Cortex of kidney (tissue), 1 donor: ENCODE data around the gene IQSEC1.

Experiments used
- DNase-seq: peaks from one replicate; lab custom pipeline; 2025; lab: John Stamatoyannopoulos, UW

Gene IQSEC1

DNA sequence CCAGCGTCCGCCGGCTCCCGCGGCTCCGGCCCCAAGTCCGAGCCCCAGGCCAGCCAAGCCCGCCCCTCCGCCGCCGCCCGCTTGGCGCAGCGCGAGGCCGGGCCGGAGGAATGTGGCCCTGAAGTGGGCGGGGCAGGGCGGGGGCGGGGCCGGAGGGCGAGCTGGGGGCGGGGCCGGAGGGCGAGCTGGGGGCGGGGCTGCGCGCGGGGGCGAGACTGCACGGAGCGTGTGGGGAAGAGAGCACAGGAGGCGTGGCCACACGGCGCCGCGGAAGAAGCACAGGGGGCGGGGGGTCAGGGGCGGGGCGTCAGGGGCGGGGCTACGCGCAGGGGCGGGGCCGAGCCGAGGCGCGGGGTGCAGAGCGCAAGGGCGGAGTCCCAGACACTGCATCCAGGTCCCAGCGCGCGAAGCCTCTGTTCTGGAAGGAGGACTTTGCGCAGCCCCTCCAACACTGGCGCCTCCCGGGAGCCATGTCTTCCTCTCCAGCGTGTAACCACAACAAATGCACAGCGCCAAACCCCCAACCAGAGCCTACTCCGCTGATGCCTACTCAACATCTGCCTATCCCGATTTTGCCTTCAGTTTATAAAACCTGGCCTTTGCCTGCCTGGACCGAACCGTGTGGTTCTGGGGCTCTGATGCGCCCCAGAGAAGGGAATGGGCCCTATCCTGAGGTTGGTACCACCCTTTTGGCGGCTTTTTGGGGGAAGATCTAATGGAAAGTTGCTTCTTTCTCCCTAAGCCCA is 105.5 kb downstream of the IQSEC1 start:
- DNase-seq, result no peak

DNA sequence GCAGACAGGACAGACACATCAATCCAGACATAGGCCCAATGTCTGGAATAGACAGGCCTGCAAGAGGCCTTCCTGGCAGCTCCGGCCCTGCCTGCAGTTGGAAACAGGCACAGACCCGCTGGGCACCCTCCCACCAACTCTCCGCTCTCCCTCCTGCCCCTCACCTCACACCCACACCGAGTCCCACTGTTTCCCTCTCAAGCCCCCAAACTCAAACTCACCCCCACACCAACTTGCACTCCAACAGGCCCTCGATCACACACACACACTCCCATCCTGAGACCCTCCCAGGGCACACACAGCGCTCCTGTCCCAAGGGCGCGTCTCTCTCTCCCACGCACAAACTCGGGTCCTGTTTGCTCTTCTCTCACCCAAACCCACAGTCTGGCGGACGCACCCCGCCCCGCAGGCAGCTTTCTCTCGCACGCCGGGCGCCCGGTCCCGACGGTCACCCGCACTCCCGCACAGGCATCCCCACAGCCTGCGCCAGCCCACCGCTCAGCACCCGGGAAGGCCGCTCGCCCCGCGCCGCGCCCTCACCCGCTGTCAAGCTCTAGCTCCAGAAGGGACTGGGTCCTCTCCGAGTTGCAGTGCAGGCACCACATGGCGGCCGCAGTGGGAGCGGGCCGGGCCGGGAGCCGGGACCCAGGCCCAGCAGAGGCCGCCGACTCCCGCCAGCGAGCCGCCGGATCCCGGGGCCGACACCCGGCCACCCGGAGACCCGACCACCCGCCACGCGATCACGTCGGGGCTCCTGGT is 106.2 kb downstream of the IQSEC1 start:
- no peak for DNase-seq

DNA sequence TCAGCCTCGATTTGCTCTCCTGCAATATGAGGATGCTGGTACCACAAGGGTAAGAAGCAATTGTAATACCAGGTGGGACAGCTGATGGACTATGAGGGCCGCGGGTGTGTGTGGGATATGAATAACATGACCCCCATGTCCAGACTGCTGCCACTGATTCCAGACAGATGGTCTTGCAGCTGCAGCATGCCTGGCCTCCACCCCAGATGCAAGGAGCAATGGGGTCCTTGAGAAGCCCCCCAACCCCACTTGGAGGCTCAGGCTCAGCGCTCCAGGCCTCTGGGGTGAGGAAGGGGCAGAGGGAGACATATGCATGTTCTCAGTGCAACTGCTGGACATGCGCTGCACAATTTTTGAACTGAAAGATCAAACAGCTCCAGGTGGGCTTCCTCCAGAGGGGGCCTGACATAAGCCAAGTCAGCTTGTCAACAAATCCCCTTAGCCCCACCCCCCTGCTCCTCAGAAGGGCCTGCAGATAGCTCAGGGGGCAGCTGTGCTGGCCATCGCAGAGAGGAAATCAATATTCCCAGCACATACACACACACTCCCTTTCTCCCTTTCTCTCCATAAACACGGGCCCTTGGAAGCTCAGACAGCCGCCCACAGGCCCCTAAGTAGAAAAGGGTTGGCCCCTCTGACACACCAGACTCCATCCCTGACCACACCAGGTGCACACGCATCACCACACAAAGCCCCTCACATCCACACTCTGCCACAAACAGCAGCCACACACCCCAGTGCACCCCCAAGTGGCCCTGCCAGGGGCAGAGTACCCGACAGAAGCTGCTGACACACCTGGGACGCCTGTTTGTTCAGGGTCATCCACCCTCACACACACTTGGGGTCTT is 107.0 kb downstream of the IQSEC1 start:
- DNase-seq, result no peak

DNA sequence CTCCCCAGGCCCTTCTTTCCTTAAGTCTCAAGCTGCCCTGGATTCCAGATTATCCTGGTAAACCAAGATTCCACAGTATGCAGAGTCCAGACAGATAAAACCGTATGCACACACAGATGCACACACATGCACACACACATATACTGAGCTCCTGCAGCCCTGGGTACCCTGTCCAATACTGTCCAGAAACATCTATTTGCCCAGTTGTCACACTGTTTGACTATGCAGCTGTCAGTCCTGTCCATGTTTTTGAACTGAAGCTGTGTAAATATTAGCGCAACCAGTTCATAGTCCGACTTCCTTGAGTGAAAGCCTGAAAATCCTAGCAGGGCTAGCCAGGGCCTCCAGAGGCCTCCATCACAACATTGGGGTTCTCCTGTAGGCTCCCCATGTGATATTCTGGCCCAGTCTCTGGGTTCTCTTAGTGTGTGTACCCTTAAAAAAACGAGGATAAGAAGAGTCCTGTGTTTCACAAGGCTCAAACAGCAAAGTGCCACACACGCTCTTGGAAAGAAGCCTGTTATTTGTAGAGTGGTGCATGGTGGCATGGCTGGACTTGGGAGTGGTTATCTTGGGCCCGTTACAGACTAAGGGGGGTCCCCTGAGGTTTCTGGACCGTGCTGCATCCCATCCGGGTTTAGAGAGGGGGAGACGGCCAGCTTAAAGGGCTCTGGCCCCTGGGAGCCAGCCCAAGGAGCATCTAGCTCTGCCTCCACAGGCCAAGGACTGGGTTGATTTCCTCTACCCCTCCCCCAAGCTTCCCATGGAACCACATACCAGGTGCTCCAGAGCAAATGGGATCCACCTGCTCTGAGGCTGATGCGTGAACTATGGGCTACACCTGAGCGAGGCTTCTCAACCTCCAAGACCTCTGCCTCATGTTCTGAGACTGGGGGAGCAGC is 108.3 kb downstream of the IQSEC1 start:
- no peak for DNase-seq

DNA sequence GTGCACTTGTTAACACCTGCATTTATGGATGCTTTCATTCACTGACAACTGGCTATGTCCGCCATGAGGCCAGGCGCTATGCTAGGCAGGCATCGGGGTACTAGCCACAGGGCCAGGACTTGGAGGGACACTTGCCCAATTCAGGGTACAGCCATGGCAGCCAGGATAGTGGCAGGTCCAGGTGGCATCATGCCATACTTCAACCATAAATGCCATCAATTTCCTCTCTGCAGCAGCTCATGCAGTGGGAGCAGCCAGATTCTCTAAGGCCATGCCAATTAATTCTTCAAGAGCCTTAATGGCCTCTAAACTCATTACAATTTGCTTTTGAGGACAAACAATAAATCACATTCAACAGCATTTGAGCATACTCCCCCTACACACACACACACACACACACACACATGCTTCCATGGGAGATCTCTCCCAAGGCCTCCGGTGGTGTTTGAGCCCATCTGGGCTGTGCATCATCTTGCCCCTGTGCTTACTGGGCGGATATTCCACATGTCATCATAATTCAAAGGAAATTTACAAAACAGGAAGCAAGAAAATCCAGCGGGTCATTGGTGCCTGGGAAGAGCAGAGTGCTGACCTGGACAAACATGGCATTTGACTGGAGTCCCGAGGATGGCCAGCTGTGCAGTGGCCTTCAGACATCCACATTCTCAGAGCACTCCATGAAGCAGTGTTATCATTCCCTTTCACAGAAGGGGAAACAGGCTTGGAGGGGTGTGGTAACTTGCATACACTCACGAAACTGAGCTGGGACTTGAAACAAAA is 109.1 kb downstream of the IQSEC1 start:
- DNase-seq, result no peak

DNA sequence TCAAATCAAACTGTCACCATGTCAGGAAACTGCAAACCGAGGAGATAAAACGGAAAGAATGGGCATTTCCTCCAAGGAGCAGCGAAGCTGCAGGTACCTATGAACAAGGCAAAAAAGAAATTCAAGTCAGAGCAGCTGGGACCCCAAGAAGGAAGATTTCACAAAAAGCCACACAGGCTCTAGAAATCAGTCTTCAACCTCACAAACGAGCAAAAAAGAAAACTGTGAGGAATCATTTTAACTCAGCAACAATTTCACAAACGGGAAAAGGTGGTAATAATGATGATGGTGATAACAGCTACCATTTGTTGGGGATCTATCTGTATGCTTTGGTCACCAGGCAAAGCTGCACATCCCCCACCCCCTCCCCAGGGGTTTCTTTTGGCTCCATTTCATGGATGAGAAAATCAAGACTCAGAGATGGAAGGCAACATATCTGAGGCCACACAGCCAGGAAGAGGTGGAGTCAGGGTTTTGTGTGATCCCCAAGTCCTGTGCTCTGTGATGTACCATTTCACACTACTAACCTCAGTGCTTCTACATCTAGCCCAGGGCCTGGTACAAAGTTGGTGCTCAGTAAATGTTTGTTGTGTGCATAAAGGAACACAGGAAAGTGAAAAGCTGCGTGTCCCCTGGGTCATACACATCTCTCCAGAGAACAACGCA is 109.9 kb downstream of the IQSEC1 start:
- DNase-seq, result no peak

DNA sequence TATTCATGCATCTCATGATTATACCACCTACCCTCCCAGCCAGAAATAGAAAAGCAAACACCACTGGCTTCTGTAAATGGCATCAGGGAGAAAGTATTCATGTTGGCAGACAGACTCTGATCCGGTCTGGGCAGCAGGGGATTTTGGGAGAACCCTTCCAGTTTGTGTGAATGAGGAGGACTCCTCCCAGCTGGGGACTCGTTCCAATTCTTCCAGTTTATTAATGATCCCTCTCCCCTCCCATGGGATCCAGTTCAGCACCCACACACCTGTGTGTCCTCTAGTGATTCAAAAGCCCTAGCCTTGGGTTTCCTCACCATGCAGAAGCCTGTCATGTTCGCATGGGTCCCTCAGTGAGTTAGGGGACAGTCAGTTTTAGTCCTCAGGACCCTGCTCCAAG is 110.9 kb downstream of the IQSEC1 start:
- no peak for DNase-seq

DNA sequence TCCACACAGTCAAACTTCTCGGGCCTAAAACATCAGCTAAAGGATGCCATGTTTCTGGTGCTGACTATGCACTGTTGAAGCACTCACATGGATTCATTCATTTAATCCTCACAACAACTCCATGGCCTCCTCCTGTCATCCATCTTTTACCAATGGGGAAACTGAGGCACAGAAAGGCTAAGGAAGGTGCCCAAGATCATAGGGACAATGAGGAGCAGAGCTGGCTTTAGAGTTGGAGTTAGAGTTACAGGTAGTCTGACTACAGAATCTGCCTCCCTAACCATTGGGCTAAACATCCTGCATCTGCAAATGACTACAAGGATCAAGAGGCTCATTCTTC is 111.6 kb downstream of the IQSEC1 start:
- no peak for DNase-seq

DNA sequence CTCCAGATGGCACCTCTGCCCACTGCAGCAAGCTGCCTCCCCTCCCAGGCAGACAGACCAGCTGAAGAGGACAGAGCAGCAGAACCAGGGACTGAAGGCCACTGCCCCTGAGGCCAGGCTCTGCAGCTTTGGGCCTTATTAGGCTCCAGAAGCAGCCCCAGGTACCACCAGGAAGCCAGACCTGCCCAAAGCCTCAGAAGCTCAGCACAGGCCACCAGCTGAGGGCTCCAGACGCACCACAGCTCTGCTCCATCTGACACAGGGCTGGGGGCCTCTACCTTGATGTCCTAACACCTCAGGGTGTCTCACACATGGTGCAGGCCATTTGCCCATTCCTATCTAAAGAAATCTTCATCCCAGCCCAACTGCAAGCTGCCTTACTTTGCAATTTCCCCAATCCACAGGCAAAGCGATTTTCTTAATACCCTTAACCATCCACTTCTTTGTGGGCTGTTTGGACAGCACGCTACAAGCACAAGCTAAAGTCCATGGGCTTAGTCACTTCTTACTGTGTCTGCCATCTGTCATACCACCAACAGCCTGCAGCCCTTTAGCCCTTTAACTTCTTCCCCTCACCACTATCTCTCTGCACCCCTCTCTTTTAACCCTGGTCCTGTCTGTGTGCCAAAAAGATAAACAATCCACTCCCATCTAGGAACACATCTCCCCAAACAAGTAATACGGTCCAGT is 112.1 kb downstream of the IQSEC1 start:
- DNase-seq, result no peak

DNA sequence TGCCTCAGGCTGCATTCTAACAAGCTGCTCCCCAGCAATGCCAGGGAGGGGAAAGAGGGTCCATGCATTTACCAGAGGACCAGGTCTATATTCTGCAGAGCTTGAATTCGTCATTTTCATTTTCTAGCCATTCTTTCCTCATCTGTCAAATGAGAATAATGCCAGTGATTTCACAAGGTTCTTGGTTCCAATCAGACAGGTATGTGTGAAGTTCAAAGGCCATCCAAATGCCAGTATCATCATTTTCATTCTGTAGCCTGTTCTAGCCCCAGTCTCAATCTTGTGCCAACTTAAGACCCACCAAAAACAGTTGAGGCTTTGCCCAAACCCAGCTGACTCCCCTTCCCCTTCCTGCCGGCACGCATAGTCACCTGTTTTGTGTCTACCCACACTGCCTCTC is 112.7 kb downstream of the IQSEC1 start:
- DNase-seq, result no peak

DNA sequence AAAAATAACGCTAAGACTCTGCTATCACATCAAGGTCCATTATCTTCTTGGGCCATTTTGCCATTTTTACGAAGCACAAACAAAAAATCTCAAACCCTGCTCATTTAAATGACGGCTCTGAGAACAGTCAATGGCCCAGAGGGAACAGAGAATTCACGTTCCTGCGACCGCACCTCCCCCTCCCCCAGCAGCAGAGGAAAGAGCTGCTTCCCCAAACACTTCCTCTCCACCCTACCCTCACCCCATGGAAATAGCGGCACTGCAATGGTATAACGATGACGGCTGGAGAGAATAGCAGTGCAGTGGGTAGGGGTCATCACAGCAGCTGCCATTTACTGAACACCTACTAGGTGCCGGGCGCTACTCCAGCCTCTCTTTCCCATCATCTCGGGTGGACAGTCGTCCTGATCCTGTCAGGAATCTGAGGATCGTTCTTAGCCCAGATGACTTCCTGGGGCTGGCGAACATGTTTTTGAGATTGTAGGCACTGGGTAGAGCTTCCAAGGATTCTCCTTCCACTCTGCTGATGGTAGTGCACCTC is 113.3 kb downstream of the IQSEC1 start:
- no peak for DNase-seq

DNA sequence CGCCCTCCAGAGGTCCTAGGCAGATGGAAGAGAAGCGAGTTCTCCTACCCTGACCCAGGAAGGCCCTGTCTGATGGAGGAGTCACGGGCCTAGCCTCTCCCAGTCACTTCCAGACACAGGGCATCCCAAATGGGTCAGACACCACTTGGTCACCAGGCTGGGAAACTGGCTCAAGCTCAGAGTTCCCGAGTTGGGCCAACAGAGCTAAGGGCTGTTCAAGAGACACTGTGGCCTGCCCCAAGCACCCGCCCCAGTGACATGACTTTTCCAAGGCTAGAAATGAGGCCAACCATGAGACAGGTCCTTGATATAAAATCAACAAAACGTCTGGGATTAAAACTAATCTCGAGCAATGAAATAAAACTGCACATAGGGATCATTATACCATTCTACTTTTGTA is 113.8 kb downstream of the IQSEC1 start:
- no peak for DNase-seq

DNA sequence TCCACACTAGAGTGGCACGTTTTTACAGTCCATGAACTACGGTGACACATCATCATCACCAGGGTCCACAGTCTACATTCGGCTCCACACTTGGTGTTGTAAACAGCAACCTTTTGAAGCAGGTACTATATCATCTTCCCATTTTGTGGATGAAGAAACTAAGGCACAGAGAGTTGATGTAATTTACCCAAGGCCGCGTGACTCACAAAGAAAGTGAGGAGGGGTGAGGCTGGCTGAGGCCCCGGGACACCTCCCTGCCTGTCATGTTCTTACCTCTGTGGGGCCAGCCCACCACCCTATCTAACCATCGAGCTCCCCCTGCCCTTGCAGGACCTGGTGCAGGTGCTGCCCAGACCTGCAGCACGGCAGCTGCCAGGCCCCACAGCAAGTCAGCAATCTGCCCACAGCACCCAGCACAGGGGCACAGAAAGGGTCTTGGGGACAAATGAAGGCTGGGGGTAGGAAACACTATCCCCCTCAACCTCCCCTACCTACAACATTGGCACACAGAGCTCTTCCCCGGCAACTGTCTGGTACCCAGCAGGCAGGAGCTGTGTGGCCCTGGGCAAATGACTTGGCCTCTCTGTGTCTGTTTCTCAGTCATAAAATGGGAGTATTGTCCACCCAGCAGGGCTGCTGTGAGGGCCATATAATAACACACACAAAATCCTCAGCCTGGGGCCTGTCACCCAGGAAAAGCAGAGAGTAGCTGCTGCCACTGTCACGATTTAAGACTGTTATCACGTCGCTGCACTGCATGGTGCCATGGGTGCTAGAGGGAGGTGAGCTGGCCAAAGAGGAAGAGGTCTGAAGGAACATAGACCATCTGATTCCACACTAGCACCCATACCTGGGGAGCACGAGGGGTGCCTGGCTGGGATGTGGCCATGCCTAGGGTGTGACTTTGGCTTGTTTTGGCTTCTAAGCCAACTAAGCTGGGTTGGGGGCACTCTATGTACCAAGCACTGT is 115.1 kb downstream of the IQSEC1 start:
- DNase-seq, result no peak

DNA sequence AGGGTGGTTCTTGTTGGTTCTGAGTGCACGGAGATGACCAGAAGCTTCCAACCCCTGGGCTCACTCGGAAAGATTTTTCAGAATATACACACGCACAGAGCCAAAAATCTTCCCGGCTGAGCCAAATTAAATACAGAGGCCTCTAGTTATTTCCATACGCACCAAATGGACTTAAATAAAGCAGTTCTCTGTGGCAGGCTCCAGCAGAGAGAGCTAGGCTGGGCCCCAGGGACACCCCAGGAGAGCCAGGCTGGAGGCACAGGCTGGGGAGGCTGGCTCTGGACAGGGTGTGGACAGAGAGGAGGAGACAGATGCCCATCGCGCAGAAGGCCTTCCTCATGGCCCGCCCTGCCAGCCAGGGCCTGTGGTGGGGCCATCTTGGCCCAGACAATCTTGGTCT is 115.9 kb downstream of the IQSEC1 start:
- no peak for DNase-seq

DNA sequence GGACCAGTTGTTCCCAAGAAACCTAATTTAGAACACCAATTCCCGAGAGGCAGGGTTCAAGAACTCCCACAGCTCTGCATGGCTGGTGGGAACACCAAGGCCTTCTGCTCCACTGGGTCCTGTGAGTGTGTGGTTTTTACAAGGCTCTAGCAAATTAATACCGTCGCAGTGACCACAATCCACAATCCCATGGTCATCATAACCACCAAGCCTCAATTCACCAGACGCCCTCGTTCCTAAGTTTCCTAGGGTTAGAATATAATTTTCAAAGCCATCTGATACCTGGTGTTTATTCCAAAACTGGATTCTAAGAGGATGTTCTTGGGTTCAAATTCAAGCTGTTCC is 116.9 kb downstream of the IQSEC1 start:
- no peak for DNase-seq

DNA sequence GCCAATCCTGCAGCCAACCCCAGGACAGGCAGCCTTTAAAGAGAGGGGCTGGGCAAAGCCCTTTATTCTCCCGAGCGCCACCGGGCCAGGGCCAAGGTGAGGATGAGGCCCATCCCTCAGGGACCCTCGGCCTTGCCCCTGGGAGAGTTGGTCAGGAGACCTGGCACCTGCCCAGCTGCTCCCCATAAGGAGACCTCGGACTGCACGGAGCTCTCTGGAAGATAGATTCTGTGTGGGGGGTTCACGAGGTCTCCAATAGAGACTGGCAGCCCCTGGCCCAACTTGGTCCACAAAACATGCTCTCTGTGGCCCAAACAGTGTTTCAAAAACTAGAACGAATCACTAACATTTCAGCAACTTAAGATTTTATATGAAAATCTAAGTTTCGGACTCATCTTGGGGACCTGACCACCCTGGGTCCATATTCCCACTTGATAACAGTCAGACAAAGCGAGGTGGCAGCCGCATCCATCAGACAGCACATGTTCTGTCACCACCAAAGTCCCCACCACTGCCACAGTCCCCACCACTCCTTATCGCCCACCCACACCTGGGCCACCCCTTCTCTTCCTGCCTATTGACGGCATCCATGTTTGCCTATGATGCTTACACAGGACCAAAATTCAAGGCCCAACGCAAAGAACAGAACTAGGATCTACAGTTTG is 117.4 kb downstream of the IQSEC1 start:
- DNase-seq, result no peak

DNA sequence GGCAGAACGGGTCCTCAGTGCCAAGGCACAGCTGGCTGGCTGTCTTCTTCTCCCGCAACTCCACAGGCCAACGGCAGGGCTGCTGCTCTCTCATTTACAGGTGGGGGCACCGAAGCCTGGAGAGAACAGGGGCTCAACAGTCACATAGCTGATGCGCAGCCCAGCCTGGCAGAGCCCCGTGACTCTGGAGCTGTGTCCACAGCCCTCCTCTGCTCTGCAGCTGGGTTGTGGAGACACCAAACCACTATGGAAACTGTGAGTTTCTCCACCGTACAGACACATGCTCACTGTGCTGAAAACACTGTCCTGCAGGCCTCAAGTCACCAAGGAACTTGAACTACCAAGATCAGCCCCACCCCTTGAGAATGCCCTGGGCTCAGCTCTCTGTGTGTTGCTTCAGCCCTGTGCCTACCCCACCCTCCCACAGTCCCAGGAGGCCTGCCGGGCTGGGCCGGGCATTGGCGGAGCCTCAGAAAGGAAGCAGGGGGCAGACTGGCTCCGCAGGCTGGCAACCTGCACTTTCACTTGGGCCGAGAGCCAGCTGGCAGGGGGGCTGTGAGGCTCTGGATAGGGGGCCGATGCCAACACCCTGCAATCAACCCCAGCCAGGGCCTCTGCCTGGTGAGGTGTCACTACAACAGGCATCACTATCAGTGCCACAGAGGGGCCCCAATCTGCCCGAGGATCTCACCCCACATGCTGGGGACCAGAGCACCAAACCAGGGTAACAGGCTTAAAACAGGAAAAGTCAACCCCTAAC is 118.2 kb downstream of the IQSEC1 start:
- no peak for DNase-seq
